Upper lobe of left lung (tissue), 6 donors: Measurements from ENCODE around the gene RAB25. TPM values are rescaled to one million over a fixed set of nuclear protein-coding genes. Genes with fewer than 3 reads are reported as not detected.
"Not testable (repeated sequence)": the region's sequence is repeated elsewhere in the genome, so short reads cannot be mapped to it uniquely, and the experiment has no call there.

Experiments used
- ATAC-seq, 2 donors: fragments of 200-7000 bp; cut with Tn5 transposase; one replicate each; pipeline ENCODE4 v1.9.1; 2022; ENCODE audit warnings: mild to moderate bottlenecking in 2 of 2, moderate library complexity in 2 of 2; ENCODE audit not compliant: low FRiP score in 2 of 2
- DNase-seq, 2 donors: peaks; one replicate each; pipeline ENCODE4 v3.0.0-alpha.2; 2019 to 2020
- H3K27ac ChIP-seq, 4 donors: fragments of 200-600 bp; sonication (generic); one replicate each; pipeline ENCODE4 v1.5.1; 2016 to 2019
- H3K27me3 ChIP-seq, 4 donors: fragments of 200-600 bp; sonication (generic); one replicate each; pipeline ENCODE4 v1.5.1; 2017 to 2019
- H3K36me3 ChIP-seq, 4 donors: fragments of 200-600 bp; sonication (generic); one replicate each; pipeline ENCODE4 v1.5.1; 2016 to 2019
- H3K4me1 ChIP-seq, 4 donors: fragments of 200-600 bp; sonication (generic); one replicate each; pipeline ENCODE4 v1.5.1; 2018 to 2019
- H3K4me3 ChIP-seq, 4 donors: fragments of 200-600 bp; sonication (generic); one replicate each; pipeline ENCODE4 v1.5.1; 2017 to 2019; ENCODE audit warnings: mild to moderate bottlenecking in 2 of 4, moderate library complexity in 1 of 4
- H3K9me3 ChIP-seq, 4 donors: fragments of 200-600 bp; sonication (generic); one replicate each; pipeline ENCODE4 v1.5.1; 2018 to 2019
- CTCF ChIP-seq, 6 experiments: fragments of 450-650 bp in 4 of 6; fragments of 200-600 bp in 2 of 6; sonication (generic) in 2 of 6; IDR thresholded peaks; one replicate each; pipeline ENCODE4 v1.5.1; 2016 to 2019; ENCODE audit warnings: antibody characterized with exemption in 6 of 6
- EP300 ChIP-seq, 4 donors: sonication (generic); formaldehyde crosslinking; IDR thresholded peaks; one replicate each; pipeline ENCODE4 v1.5.1; 2017; ENCODE audit warnings: antibody characterized with exemption in 4 of 4, control low read depth in 2 of 4
- POLR2A ChIP-seq, 4 donors: fragments of 450-650 bp; IDR thresholded peaks; one replicate each; pipeline ENCODE4 v1.5.1; 2016 to 2017; ENCODE audit warnings: antibody characterized with exemption in 4 of 4, mild to moderate bottlenecking in 2 of 4
- POLR2AphosphoS5 ChIP-seq, 2 donors: sonication (generic); formaldehyde crosslinking; IDR thresholded peaks; one replicate each; pipeline ENCODE4 v1.5.1; 2017; ENCODE audit warnings: antibody characterized with exemption in 2 of 2
- WGBS, 2 donors: methylation state at CpG; one replicate each; pipeline ENCODE4 v1.1.5; 2017 to 2018; 5-methylcytosine and 5-hydroxymethylcytosine counted together
- total RNA-seq, 6 donors: library from RNA; depleted of rRNA in 4 of 6; stranded (reverse); fragments of >200 nt in 4 of 6; gene quantifications; one replicate each; pipeline versions ENCODE4 v1.1.0 to v1.2.1, GENCODE V29; 2016 to 2021
- donor health status: DM: no; HTN: no; CAD: no; lungs with moderate emphysema.
- donor health status: DM: no; HTN: yes; CAD: no; lungs with severe emphysema.

Gene RAB25
- total RNA-seq, 6 donors from 2014 or later, result 58.7 to 123 (median 88.9) TPM

DNA sequence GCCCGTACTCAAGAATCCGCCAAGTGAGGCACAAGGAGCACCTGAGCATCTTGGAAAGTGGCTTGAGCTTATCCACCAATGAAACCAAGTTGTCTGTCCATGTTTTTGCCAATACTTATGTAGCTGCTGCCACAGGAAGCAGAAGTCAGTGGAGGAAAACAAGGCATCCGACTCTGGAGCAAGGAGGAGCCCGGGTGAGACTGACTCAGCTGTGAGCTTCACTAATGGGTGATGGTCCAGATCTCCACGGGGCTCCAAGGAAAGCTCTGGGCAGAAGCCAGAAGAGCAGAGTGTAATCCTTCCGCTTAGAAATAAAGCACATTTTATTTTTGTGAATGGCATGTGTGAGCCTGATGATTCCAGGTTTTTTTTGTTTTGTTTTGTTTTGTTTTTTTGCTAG lies 27.9 kb upstream of the RAB25 start:
- Histone ChIP-seq H3K4me3 (no peak overlapping the region), H3K27ac (peak overlapping the region in 2 of 4 donors; percentile 11 to 12), H3K9me3 (no peaks in the 10 kb centered on the region), H3K4me1 (peaks cover 0 to 5% (median 0%) of the 10 kb centered on the region in 4 donors), H3K36me3 (peaks cover 0 to 15% (median 9%) of the 10 kb centered on the region in 4 donors), H3K27me3 (no peaks in the 10 kb centered on the region)
- DNase-seq, result no peak
- TF ChIP-seq POLR2AphosphoS5 (IDR thresholded peaks at IDR 0.05) (no peak), CTCF (IDR thresholded peaks at IDR 0.05) (no peak), POLR2A (IDR thresholded peaks at IDR 0.05) (no peak), EP300 (IDR thresholded peaks at IDR 0.05) (no peak)
- WGBS, 2 donors, result 59 to 69% methylated on average over 6 of the region's 6 CpGs
- ATAC-seq, result no peak

GRCh38 chr1:156034991-156035390 lies 26.0 kb upstream of the RAB25 start:
- H3K9me3 ChIP-seq, DNase-seq, H3K4me3 ChIP-seq, H3K27ac ChIP-seq, H3K4me1 ChIP-seq, ATAC-seq, H3K27me3 ChIP-seq: not testable (repeated sequence)
- WGBS, 2 donors, result 89 to 90% methylated on average over 4 of the region's 4 CpGs
- H3K36me3 ChIP-seq, result peaks cover 0 to 32% (median 11%) of the 10 kb centered on the region in 4 donors

DNA sequence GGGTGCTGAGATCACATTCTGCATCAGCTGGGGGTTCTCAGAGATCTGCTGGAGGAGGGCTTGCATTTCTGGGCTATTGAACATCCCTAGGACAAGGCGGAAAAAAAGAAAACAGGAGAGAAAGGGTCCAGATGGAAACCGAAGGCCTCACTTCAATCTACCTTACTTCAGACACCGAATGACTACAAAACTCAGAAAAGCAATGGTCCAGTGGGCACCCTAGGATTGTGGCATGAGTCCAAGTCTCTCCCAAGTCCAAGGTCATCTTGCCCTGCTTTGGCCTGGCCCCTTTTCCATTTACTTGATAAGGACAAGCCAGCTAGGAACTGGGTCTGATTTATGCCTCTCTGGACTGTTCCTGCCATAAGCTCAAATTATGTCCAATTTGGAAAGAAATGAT lies 18.1 kb upstream of the RAB25 start:
- TF ChIP-seq CTCF (IDR thresholded peaks at IDR 0.05) (no peak), EP300 (IDR thresholded peaks at IDR 0.05) (no peak), POLR2A (IDR thresholded peaks at IDR 0.05) (no peak), POLR2AphosphoS5 (IDR thresholded peaks at IDR 0.05) (no peak)
- H3K9me3 ChIP-seq, result no peaks in the 10 kb centered on the region
- H3K27ac ChIP-seq, result no peak overlapping the region
- no peaks in the 10 kb centered on the region for H3K27me3 ChIP-seq
- whole genome bisulfite sequencing, 2 donors, result 89 to 93% methylated on average over 3 of the region's 3 CpGs
- peaks cover 0 to 72% (median 32%) of the 10 kb centered on the region in 4 donors for H3K36me3 ChIP-seq
- no peaks in the 10 kb centered on the region for H3K4me1 ChIP-seq
- ATAC-seq, result no peak
- H3K4me3 ChIP-seq, result no peak overlapping the region
- no peak for DNase-seq

DNA sequence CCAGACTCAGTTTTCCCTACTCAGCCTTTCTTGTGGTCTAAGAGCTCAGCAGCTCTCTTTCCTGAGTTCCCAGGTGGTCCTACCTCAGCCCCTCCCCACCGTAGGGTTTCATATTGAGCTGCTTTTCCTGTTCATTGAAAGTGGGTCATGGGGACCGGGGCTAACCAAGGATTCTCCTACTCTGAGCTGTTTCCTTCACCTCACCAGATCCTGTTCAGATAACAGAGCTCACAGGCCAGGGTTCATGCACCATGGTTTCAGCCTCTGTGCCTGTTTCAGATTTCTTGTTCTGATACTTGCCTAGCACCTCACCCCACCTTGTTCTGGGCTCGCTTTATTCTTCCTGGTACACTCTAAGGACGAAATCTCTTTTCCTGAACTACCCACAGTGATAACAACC lies 15.9 kb upstream of the RAB25 start:
- Histone ChIP-seq H3K36me3 (peaks cover 0 to 73% (median 38%) of the 10 kb centered on the region in 4 donors), H3K27ac (no peak overlapping the region), H3K9me3 (no peaks in the 10 kb centered on the region), H3K4me1 (peaks cover 0 to 5% (median 2%) of the 10 kb centered on the region in 4 donors), H3K27me3 (no peaks in the 10 kb centered on the region), H3K4me3 (no peak overlapping the region)
- ATAC-seq (no peak), DNase-seq (no peak)
- WGBS, 2 donors, result 87 to 88% methylated on average over 4 of the region's 4 CpGs
- TF ChIP-seq POLR2AphosphoS5 (IDR thresholded peaks at IDR 0.05), result no peak
- TF ChIP-seq EP300 (IDR thresholded peaks at IDR 0.05), result no peak
- TF ChIP-seq POLR2A (IDR thresholded peaks at IDR 0.05), result no peak
- TF ChIP-seq CTCF (IDR thresholded peaks at IDR 0.05), result no peak

DNA sequence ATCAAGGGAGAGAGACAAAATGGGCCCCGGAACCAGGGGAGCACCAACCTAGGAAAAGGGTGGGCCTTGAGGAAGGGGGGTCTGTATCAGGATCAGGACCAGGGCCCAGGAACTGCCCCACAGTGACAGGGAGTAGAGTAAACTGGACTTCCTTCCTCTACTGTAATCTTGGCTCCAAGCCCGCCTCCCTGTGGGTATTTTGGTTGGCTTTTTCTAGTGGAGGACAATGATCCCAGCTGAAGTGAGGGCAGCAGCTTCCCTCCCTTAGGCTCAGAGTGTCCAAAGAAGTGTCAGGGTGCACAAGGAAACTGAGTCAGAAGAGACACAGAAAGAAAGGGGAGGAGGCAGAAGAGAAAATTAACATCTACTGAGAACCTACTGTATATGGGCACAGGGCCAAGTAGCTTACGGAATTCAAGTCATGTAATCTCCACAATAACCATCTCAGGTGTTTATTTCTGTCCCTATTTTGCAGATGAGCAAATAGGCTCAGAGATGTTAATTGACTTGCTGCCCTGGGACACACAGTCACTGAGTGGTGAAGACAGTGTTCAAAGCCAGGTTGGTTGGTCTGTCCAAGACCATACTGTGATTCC lies 12.2 kb upstream of the RAB25 start:
- H3K4me3 ChIP-seq, result no peak overlapping the region
- H3K9me3 ChIP-seq, result no peaks in the 10 kb centered on the region
- TF ChIP-seq POLR2A (IDR thresholded peaks at IDR 0.05) (no peak), EP300 (IDR thresholded peaks at IDR 0.05) (no peak), POLR2AphosphoS5 (IDR thresholded peaks at IDR 0.05) (no peak), CTCF (IDR thresholded peaks at IDR 0.05) (no peak)
- DNase-seq, result no peak
- no peaks in the 10 kb centered on the region for H3K27me3 ChIP-seq
- ATAC-seq, result no peak
- WGBS, 2 donors, result 64 to 67% methylated on average over 3 of the region's 3 CpGs
- H3K27ac ChIP-seq, result no peak overlapping the region
- H3K36me3 ChIP-seq, result peaks cover 0 to 44% (median 13%) of the 10 kb centered on the region in 4 donors
- H3K4me1 ChIP-seq, result peaks cover 0 to 16% (median 11%) of the 10 kb centered on the region in 4 donors
